HG02870 (cell line): ENCODE data around the gene GPR55.
"Not testable (repeated sequence)": the region's sequence is repeated elsewhere in the genome, so short reads cannot be mapped to it uniquely, and the experiment has no call there.

ENCODE experiments used
- ATAC-seq: cut with Tn5 transposase; IDR thresholded peaks from one replicate; pipeline ENCODE4 v1.9.1; 2021; ENCODE audit warnings: mild to moderate bottlenecking, moderate library complexity; ENCODE audit not compliant: unreplicated experiment

GPR55 gene

DNA sequence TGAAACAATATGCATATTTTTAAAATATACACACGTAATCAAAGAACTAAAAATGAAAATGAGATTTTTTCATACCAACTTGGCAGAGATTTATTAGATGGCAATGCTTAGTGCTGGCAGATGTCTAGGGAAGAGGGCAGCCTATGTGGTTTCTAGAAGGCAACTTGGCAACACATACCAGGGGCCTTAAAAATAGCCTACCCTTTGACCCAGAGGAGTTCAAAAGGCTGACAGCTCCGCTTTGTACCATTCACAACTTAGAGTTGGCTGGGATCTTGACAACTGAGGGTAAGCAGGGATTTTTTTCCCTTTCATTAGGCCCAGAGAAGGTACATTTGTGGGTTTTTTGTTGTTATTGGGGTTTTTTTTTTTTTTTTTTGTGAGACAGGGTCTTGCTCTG lies 26.4 kb upstream of the GPR55 start:
- ATAC-seq, result no peak

DNA sequence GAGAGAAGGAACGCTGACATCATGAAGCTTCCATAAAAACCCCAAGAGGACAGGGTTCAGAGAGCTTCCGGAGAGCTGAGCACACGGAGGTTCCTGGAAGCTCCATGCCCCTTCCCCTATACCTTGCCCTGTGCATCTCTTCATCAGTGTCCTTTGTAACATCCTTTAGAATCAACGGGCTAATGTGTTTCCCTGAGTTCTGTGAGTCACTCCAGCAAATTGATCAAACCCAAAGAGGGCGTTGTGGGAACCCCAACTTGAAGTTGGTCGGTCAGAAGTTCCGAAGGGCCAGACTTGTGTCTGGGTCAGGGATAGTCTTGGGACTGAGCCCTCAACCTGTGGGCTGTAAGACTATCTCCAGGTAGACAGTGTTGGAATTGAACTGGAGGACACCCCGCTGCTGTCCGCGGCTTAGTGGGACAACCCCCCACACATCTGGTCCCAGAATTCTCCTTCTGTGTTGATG lies 25.9 kb upstream of the GPR55 start:
- ATAC-seq, result no peak

DNA sequence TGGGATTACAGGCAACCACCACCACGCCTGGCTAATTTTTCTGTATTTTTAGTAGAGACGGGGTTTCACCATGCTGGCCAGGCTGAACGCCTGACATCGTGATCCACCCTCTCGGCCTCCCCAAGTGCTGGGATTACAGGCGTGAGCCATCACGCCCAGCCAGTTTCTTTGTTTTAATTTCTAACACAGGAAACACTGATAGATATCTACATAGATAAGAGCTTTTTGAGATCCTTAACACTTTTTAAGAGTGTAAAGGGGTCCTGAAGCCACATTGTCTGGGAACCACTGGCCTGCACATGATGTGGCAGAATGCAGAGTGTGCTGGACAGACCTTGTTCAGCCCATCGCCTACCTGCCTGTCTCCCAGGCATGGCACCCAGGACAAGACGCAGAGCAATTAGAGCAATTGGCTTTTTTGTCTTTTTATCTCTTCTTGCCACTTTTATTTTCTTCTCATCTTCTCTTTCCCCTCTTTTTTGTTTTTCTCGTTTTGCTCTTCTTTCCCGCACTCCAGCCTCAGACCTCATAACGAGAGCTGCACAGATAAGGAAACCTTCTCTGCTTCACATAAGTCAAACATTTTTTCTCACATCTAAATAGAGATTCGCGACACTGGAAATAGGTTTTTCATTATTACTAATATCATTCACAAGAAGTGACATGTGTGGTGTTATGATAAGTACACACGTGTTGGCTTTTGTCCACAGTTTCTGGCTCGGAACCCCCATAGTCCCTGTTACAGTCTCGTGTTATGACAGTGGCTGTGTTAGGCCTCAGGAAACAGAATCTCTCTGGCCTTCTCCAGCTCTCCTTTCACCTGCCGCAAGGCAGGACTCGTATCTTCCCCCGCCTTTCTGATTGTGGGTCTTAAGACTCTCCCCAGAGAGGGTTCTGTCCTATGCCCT lies 25.2 kb upstream of the GPR55 start:
- peak; percentile 62 for ATAC-seq

DNA sequence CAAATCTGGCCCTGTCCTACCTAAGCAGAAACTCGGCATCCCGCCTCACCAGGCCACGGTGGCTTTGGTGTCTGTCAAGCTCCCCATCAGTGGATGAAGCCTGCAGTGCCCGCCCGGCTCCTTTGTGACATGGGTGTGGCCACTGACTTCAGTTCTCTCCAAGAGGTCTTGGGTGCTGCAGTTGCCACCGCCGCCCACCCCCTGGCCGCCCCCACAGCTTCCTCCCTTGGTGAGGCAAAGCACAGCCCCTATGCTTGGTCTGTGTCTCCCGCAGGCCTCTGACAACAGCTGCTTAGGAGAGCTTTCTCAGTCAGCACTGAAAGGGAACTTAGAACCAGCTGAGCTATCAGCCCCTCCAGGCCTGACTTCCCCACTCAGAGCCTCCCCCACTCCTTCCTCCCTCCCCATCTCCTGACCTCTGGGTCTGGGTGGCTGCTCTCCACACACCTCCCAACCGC lies 22.9 kb upstream of the GPR55 start:
- ATAC-seq, result peak; percentile 33

- no peak for ATAC-seq
These were observed 22.2 kb upstream of the GPR55 start for GRCh38 chr2:230947235-230947576.

- no peak for ATAC-seq
These were observed 21.6 kb upstream of the GPR55 start for GRCh38 chr2:230946429-230947234.

GRCh38 chr2:230944757-230945372 lies 19.8 kb upstream of the GPR55 start:
- no peak for ATAC-seq

DNA sequence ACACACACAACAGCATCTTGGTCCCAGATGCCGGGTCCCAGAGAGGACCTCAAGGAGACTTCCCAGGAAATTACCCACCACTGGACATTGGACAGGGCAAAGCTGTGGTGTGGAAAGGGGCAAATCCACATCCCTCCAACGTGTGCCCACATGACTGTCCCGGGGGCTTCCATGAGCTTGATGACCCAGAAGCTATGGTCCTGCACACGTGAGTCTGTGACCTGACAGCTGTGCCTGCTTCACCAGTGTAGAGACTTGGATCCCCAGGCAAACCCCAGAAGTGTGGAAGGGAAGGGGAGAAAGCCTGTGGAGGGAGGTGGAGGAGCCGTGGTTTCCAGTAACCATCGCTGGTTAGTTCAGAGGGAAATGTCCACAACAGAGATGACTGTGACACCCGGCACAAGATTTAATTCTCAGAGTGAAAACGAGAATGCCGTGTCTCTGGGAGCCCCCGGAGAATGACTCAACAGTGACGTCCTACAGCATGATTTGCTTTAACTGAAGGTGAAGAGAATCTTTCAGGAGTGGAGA lies 19.1 kb upstream of the GPR55 start:
- ATAC-seq, result peak; percentile 42

DNA sequence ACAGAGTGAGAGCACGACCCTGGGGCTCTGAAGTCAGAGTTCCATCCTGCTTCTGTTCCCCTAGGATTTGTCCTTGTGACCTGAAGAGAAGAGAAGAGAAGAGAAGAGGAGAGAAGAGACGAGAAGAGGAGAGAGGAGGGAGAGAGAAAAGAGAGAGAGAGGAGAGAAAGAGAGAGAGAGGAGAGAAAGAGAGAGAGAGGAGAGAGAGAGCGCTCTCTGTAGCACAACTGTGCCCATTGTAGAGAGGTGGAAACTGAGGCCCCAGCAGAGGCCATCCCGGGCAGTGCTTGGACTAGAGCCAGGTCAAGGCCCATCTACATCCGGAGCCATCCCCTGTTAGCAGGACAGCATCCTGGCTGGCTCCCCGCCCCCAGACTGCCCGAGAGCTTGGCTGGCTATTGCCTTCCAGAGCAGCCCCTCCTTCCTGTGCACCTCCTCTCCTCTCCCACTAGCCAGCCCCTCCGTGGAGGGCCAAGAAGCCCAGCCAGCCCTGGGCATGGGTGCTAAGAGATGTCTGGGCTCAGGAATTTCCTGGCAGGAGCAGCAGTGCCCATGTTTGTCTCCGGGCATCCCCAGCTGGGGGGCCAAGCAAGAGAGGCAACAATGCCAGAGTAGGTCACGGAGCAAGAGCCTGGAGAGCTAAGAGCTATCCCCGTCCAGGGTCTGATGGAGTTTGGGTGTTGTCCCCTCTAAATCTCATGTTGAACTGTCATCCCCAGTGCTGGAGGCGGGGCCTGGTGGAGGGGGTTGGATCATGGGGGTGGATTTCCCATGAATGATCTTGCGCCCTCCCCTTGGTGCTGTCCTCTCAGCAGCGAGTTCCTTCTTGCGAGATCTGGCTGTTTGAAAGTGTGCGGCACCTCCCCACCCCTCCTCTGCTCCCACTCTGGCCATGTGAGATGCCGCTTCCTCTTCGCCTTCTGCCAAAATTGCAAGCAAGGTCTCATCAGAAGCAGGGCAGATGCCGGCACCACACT lies 18.2 kb upstream of the GPR55 start:
- peak; percentile 58 for ATAC-seq

- ATAC-seq, result no peak
These were observed 17.3 kb upstream of the GPR55 start for GRCh38 chr2:230942371-230942770.

DNA sequence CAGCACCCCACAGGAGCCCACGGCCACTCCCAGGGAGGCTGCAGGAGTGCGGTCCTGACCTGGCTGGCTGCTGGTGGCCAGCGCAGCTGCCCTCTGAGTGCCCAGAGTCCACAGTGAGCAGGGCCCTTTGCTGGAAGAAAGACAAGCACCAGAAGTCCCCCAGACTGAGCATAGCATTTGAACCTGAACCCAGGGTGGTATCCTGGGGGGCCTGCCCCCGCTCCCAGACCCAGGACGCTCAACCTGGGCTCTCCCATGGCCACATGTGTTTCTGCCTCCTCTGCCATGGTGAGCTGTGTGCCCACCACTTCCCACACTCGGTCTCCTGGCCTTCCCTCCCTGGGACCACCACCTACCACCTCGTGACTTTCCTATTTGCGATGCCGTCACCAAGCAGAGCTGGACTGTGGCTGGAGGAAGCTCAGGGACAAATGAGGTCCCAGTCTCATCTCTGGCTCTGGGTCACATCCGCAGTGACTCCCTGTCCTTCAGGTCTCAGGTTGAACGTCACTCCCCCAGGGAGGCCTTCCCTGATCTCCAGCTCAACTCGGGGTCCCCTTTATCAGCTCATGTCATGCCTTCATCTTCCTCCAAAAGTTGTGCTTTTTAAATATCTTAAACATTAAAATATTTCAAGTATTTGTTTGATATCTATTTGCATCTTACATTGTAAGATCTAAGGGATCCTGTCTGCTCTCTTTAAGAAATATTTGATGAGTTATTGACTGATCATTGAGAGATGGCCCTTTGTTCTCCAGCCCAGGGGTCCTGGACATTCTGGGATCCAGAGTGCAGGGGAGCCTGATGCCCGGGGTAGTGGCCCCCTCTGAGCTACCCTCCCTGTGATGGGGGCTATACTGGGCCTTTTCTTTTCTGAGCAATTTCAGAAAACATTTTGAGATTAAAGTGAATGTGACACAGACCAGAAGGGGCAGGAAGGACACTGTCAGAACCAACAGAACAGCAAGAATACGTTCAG lies 16.4 kb upstream of the GPR55 start:
- no peak for ATAC-seq

GRCh38 chr2:230940471-230940815 lies 15.4 kb upstream of the GPR55 start:
- ATAC-seq, result no peak

DNA sequence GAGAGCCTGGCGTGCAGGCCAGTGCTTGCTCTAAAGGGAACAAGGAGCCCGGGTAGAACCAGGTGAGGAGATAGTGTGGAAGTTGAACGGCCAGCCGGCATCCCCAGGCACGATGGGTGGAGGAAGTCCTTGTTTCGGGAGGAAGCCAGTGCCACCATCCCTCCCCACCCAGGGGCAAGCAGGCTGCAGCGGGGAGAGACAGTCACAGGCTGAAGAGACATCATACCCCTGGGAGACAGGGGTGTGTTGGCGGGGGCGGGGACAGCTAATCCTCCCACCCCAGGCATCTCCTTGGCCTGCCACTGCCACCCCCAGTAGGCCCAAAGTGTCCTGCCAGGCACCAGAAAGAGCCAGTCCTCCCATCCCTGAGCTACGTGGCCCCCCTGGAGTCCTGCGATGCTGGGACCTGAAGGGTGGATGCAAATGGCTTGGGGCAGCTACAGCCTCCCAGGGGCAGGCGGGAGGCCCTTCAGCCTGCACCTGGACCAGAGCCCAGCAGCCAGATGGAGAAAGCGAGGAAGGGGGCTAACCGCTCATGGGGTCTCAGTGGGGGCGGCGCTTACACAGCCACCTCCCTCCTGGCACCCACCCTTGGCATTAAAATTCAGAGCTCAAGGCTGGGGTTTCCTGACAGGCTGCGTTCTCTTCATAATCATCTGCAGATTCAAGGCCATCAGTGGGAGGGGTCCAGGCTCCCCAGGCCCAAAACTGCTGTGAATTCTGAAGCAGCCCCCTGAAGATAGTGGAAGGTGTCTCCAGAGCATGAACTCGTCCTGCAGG lies 14.8 kb upstream of the GPR55 start:
- ATAC-seq, result no peak

DNA sequence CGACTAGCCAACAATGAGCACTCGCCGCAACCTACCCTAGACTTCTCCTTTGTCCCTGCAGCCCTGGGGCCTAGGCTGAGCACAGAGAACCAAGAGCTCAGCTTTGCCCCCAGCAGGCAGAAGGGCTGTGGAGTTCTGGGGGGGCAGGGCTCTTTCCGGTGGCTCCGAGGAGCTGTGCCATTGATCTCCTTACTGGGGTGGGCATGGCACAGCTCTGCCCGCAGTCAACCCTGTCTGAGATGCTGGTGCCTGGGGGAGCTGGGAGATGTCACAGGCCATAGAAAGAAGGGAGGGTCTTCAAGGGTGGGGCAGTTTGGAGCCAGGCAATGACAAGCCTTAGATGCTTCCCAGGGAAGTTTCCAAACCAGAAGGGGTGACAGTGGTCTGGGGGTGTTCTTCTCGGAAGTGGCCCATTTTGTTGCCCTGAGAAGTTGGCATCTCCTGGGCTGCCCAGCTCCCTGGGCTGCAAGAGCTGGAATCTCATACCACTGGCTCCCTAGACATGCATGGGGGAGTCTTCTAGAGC lies 14.1 kb upstream of the GPR55 start:
- no peak for ATAC-seq

GRCh38 chr2:230938516-230939065 lies 13.5 kb upstream of the GPR55 start:
- no peak for ATAC-seq

- no peak for ATAC-seq
These were observed 13.1 kb upstream of the GPR55 start for GRCh38 chr2:230938098-230938497.

- no peak for ATAC-seq
These were observed 12.3 kb upstream of the GPR55 start for GRCh38 chr2:230937362-230937761.

DNA sequence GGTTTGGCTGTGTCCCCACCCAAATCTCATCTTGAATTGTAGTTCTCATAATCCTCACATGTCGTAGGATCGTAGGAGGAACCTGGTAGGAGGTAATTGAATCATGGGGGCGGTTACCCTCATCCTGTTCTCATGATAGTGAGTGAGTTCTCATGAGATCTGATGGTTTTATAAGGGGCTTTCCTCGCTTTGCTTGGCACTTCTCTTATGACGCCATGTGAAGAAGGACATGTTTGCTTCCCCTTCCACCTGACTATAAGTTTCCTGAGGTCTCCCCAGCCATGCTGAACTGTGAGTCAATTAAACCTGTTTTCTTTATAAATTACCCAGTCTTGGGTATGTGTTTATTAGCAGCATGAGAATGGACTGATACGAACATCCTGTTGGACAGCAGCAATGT lies 11.2 kb upstream of the GPR55 start:
- not testable (repeated sequence) for ATAC-seq
